HG03457 (cell line): ENCODE results near the gene SLC25A27.

Experiments
- ATAC-seq: cut with Tn5 transposase; IDR thresholded peaks from one replicate; pipeline ENCODE4 v1.9.1; 2021; ENCODE audit warnings: moderate number of reproducible peaks; ENCODE audit not compliant: unreplicated experiment

The SLC25A27 gene

DNA sequence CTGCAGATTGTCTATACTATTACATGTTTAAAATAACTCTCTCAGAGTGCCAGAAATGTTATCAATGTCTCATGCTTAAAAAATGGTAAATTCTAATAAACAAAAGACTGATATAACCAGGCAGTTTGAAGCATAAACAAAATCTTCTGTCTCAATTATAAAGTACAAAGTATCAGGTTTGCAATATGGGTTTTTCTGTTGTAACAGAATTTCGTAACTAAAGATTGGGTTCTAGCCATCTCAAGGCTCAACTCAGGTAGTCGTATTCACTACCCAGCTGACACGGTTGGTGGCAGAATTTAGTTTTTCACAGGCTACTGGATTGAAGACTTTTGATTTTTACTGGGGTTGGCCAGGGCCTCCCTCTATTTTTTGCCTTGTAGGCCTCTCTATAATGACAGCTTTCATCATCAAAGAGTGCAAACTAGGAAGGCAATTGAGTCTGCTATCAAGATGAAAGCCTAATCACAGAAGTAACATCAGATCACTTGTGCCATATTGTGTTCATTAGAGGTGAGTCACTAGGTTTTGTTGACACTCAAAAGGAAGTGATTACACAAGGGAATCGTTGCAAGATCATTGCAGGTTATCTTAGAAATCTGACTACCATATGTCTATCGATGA lies 3.8 kb upstream of the SLC25A27 start:
- no peak for ATAC-seq

DNA sequence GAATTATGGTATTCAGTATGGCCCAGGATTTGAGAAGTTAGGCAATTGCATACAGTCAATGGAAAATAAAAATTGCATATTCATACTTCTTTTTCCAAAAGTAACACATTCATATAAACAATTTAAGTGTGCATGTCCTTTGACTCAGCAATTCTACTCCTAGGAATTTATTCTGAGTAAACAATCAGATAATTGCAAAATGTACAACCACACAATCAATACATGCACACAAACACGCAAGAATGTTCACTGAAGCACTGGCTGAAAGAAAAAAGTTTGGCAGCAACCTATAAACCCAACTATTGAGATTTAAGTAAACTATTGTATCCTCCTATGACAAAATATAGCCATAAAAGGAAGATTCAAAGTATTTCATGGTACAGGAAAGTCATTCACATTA lies 1.8 kb upstream of the SLC25A27 start:
- ATAC-seq: no peak

DNA sequence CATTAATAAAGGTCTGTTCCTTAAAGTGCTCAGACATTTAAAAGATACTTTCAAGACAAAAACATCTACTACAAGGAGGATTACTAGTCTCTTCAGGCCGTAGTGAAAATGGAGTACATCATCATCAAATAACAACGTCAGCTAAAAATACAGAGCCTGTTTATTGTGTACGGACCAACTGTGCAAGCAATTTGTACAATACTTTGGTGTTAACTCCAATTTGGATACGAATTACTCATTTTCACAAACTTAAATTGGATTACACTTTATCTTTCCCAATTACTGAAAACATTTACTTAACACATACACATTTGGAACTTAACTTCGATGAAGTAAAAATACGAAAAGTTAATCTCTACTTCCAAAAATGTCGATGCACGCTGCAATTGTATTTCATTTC lies 959 bp upstream of the SLC25A27 start:
- ATAC-seq: no peak

DNA sequence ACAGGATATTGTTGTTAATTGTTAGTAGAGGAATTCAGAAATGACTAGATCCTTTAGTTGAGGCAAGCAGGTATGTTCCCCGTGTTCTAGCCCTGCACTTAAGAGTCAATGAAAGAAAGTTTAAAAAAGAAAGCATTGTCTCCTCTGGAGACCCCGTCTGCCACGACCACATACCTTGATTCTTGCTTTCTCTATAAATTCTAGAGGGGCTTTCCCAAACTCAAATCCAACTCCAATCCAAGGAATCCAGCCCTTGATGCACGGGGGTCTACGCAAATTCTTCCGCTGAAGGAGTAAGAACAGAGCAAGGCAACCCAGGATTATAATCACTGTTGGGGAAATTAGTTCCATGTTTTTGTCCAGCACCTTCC lies 558 bp upstream of the SLC25A27 start:
- no peak for ATAC-seq

DNA sequence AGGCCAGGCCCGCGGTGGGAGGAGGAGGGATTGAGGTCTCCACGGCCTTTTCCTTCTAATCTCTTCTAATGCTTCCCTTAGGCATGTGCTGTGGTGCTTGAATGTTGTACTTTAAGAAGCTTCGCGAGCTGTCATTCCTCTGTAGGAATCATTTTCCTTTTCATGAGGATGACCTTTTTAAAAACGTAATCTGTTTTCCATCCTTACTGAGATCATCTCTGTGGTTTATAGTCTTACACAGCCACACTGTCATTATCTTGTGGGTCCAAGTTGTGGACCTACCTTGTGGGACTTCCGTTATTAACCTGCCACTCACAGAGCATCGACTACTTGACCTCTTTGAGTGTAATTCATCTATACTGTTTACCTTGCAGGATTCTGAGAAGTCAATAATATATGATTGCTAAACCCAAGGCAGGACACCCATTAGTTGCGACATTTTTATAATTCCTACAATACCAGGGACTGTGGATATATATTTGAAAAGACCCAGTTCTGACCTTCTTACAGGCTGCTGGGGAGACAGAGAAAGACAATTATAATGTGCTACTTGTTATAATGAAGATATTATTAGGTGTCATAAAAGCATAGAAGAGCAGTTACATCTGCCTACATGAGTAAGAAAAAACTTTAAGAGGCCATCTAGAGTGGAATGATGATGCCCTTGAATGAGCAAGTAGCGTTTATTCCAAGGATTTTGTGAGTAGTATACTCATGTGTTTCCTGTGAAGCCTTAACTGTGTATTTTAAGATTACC lies 842 bp downstream of the SLC25A27 start:
- no peak for ATAC-seq

DNA sequence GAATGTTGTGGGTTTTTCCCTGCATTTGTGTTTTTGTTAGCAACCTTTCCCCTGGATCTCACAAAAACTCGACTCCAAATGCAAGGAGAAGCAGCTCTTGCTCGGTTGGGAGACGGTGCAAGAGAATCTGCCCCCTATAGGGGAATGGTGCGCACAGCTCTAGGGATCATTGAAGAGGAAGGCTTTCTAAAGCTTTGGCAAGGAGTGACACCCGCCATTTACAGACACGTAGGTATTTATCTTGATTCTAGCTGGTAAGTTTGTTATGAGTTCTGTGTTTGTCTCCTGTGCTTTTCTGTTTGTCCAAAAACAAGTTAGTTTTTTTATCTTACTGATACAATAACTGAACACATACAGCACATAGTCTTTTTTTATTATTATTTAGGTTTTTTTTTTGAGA lies 3.0 kb downstream of the SLC25A27 start:
- no peak for ATAC-seq

DNA sequence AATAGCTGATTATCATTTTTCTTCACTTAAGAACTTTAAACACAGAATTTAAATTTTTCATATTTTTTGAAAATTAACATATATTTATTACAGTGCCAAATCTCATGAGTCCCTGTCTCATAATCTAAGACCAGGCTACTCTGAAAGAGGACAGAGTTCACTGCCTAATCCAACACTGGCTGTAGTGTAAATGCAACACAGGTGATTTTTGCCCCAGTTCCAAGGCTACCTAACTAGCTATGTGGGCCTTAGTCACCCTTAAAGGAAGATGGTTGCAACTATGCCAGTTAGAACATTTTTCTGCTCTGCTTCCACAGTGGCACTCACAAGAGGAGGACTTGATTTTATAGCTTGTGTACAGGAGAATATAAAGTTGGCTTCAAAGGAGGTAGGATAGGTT lies 4.9 kb downstream of the SLC25A27 start:
- ATAC-seq: no peak

DNA sequence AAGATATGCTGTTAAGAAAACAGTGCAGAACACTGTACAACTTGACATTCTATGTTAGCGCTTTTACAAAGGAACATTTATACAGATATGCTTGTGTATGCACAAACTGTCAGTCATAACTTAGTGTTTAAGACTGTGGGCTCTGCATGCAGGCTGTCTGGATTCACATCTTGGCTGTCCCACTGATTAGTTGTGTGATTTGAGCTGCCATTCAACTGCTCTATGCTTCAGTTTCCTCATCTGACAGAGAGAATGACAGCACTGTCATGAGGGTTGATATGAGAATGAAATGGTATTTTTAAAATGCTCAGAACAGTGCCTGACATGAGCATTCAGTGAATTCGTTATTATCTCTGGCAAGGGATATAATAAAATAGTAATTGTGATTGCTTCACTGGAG lies 8.7 kb downstream of the SLC25A27 start:
- no peak for ATAC-seq

DNA sequence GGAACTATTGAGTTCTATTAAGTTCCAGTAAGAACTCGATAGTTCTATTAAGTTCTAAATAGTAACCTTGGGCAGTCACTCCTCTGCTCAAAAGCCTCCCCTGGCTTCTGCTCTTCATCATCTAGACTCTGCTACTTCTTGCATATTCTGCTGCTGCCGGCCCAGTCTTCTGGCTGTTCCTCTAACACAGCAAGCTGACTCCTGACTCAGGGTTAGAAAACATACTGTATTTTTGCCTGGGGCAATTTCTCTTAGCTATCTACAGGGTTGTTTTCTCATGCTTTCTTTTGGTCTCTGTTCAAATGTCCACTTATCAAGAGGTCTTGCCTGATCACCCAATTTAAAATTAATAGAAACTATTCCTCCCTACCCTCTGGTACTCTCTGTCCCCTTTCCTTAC lies 14.6 kb downstream of the SLC25A27 start:
- no peak for ATAC-seq

DNA sequence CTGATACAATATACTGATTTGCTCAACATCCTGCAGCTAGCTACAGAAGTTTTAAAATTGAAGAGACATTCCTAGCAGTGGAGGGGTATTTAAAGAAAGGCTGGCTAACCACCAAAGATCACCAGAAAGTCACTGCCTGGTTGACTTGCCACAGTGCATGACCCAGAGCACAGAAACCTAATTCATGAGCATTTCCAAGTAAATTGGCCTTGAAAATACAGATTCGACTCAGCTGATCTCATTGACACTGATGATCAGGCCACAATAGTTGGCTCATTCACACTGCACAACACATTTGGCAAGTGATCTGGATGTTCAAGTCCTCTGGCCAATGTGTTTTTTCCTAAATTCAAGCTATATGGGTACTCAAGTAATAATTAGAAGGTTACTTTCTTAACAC lies 21.6 kb downstream of the SLC25A27 start:
- no peak for ATAC-seq

DNA sequence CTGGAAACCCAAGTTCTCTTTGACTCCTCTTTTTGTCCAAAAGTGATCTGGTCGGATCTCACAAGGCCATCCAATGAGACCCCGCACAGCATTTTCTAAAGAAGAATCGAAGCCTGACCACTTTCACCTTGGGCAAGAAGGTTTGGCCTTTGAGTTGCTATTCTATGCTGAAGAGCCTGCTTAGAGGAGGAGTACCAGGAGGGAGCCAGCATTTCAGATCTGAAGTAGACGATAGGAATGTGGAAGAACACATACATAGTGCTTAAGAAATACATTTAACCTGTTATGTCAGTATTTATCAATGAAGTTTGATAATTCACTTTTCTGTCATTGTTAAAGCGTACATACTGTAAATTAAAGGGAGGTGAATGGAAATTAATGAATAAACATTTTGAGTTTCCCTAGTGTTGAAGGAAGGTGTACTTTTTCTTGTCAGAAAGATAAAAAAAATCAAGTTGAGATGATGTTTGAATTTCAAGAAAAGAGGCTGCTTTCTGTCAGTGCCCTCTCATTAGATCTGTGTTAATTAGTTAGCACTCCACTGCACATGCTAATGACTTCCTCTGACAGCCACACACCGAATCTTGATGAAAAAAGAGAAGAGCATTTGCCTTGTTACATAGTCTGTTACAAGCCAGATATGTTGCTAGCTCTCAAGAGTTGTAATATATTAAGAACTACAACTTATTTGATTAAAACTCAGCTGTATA lies 24.0 kb downstream of the SLC25A27 start:
- ATAC-seq: no peak

DNA sequence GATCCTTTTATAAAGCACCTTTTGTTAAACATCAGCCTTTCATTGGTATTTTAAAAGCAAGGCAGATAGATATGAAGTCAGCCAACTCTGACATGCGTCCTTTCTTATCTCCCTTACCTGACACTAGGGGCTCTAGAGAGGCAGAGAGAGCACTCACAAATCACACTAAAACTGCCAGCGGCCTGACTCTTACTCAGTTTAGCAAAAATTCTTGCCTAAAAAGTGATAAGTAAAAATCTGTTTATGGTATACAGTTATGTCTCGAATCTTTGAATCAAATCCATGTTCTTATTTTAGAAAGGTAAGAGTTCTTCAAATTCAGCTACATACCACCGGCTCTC lies 24.5 kb downstream of the SLC25A27 start:
- no peak for ATAC-seq

DNA sequence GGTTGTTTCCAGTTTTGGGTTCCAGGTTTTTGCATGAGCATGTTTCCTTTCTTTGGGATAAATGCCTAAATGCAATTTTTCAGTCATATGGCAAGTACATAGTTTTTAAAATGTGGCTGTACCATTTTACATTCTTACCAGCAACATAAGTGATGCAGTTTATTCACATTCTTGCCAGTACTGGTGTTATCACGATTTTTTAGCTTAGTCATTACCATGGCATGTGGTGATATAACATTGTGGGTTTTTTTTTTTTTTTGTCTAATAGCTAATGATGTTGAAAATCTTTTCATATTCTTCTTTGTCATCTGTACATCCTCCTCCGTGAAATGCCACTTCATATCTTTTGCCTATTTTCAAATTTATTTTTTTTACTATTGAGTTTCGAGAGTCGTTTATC lies 32.0 kb downstream of the SLC25A27 start:
- ATAC-seq: no peak

DNA sequence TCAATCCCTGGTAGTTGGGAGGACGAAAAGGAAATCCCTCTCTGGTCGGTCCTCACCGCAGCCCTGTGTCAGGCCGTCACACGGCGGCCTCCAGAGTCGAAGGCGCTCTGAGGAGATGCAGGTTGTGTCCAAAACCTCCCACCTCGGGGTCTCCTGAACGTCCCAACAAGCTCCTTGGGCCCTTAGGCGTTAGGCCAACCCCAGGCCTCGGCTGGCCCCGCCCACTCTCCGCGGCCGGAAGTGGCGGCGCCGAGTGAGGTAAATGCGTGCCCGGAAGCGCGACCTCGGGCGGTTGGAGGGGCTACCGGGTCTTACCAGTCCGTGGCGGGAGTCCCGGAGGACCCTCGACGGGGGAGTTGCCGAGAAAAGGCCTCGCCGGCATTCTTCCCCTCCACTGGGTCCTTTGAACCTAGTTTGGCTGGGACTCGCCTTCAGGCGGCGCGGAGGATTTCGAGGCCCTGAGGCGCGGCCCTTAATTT lies 34.9 kb downstream of the SLC25A27 start, which contains the start of gene TDRD6:
Gene TDRD6, plus strand, starts transcription at position 267 of the 479 bp plus-strand sequence. CDS start 244 bp downstream, outside the sequence.
- no peak for ATAC-seq

DNA sequence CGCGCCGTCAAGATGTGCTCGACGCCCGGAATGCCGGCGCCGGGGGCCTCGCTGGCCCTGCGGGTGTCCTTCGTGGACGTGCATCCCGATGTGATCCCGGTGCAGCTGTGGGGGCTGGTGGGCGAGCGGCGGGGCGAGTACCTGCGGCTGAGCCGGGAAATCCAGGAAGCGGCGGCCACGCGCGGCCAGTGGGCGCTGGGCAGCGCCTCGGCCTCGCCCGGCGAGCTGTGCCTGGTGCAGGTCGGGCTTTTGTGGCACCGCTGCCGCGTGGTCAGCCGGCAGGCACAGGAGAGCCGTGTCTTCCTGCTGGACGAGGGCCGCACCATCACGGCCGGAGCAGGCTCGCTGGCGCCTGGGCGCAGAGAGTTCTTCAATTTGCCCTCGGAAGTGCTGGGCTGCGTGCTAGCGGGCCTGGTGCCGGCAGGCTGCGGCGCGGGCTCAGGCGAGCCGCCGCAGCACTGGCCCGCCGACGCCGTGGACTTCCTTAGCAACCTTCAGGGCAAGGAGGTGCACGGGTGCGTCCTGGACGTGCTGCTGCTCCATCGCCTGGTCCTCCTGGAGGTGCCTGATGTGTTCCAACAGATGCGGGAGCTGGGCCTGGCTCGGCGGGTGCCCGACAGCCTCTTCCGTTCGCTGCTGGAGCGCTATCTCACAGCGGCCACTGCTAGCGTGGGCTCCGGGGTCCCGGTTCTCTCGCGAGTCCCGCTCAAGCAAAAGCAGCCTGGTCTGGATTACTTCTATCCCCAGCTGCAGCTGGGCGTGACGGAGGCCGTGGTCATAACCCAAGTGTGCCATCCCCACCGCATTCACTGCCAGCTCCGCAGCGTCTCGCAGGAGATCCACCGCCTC lies 35.6 kb downstream of the SLC25A27 start:
- ATAC-seq: no peak

DNA sequence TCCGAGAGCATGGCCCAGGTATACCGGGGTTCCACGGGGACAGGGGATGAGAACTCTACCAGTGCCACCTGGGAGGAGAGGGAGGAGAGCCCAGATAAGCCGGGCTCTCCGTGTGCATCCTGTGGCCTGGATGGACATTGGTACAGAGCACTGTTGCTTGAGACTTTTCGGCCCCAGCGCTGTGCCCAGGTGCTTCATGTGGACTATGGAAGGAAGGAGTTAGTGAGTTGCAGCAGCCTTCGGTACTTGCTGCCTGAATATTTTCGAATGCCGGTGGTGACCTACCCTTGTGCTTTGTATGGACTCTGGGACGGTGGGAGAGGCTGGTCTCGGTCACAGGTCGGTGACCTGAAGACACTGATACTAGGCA lies 36.2 kb downstream of the SLC25A27 start:
- ATAC-seq: no peak

DNA sequence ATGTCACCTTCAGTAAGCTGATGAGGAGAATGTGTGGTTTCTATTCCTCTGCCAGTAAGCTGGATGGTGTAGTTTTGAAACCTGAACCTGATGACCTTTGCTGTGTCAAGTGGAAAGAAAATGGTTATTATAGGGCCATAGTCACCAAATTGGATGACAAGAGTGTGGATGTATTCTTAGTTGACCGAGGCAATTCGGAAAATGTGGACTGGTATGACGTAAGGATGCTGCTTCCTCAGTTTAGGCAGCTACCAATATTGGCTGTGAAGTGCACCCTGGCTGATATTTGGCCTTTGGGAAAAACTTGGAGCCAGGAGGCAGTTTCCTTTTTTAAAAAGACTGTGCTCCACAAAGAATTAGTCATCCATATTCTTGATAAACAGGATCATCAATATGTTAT lies 36.9 kb downstream of the SLC25A27 start:
- ATAC-seq: no peak

DNA sequence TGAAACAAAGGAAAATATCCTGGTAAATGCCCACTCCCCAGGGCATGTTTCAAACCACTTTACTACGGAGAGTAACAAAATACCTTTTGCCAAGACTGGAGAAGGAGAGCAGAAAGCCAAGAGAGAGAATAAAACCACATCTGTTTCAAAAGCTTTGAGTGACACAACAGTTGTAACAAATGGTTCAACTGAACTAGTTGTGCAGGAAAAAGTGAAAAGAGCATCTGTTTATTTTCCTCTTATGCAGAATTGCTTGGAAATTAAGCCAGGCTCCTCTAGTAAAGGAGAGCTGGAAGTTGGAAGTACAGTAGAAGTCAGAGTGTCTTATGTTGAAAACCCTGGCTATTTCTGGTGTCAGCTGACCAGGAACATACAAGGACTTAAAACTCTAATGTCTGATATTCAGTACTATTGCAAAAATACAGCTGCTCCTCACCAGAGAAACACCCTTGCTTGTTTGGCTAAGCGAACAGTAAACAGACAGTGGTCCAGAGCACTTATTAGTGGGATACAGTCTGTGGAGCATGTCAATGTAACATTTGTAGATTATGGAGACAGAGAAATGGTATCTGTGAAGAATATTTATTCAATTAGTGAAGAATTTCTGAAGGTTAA lies 37.5 kb downstream of the SLC25A27 start:
- no peak for ATAC-seq

DNA sequence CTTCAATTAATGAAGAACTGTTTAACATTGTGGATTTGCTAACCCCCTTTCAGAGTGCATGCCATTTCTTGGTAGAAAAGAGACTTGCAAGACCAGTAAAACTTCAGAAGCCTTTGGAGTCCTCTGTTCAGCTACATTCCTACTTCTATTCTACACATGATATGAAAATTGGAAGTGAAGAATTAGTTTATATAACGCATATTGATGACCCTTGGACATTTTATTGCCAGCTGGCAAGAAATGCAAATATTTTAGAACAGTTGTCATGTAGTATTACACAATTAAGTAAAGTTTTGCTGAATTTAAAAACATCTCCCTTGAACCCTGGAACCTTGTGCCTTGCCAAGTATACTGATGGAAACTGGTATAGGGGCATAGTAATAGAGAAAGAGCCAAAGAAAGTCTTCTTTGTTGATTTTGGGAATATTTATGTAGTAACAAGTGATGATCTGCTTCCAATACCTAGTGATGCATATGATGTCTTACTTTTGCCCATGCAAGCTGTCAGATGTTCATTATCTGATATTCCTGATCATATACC lies 38.2 kb downstream of the SLC25A27 start:
- ATAC-seq: no peak

DNA sequence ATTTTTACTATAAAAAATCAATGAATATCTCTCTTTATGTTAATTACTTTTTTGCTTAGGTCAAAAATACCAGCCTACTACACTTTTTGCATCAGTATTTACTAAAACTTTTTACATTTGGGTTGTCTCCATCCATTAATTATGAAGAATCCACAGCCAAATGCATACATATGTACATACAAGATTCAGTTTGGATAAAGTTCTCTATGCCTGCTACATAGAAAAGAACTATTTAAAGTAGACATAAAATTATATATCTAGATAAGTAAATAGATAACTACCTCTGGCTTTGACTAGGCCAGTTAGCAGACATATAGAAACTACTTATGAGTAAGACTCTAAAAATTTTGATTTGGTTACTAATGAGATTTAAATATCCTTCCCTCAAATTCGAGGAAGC lies 47.2 kb downstream of the SLC25A27 start:
- no peak for ATAC-seq

DNA sequence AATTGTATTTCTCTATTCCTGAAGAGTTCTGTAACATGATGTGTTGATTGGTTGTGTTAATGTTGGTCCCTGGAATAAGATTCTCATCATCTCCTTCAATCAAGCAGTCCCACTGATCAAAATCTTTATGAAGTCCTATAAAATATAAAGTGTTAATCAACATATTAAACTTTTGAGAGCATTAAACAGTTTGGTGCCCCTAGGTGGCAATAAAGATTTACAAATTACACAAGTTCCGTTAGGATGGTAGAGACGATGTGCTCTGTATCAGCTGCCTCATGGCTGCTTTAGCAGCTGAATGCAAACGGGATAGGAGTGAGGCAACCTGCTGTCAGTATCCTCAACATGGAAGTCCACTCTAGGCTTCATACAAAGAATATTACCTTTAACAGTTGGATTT lies 51.8 kb downstream of the SLC25A27 start:
- ATAC-seq: no peak
